Esophagus squamous epithelium (tissue), 5 donors: ENCODE data around the gene ANKRD60. TPM values are rescaled to one million over a fixed set of nuclear protein-coding genes. Genes with fewer than 3 reads are reported as not detected.
A peak's percentile ranks its signal among the peaks of the same experiment; 100 is the strongest.

Experiments
- DNase-seq: peaks from one replicate; lab custom pipeline; 2025; lab: John Stamatoyannopoulos, UW
- H3K27ac ChIP-seq, 4 donors: fragments of 200-600 bp; sonication (generic); one replicate each; pipeline ENCODE4 v1.5.1; 2016 to 2019; ENCODE audit warnings: mild to moderate bottlenecking in 1 of 4
- H3K27me3 ChIP-seq, 4 donors: fragments of 200-600 bp; sonication (generic); 1 replicate in 3 of 4; 2 replicates in 1 of 4; pipeline versions ENCODE4 v1.5.1 to v1.6.0; 2017 to 2021; ENCODE audit warnings: antibody characterized with exemption in 1 of 4
- H3K36me3 ChIP-seq, 3 donors: fragments of 200-600 bp; sonication (generic); one replicate each; pipeline ENCODE4 v1.5.1; 2016 to 2019
- H3K4me1 ChIP-seq, 3 donors: fragments of 200-600 bp; sonication (generic); one replicate each; pipeline ENCODE4 v1.5.1; 2017 to 2019
- H3K4me3 ChIP-seq, 4 donors: fragments of 200-600 bp; sonication (generic); 1 replicate in 3 of 4; 2 replicates in 1 of 4; pipeline ENCODE4 v1.5.1; 2016 to 2019; ENCODE audit warnings: mild to moderate bottlenecking in 2 of 4, moderate library complexity in 1 of 4
- H3K9me3 ChIP-seq, 3 donors: fragments of 200-600 bp; sonication (generic); one replicate each; pipeline ENCODE4 v1.5.1; 2016 to 2019
- POLR2A ChIP-seq, 4 donors: fragments of 450-650 bp; IDR thresholded peaks; one replicate each; pipeline ENCODE4 v1.6.1; 2017; ENCODE audit warnings: antibody characterized with exemption in 4 of 4, mild to moderate bottlenecking in 4 of 4, moderate library complexity in 3 of 4
- WGBS, 2 donors: methylation state at CpG; one replicate each; pipeline ENCODE4 v1.1.5; 2018; 5-methylcytosine and 5-hydroxymethylcytosine counted together
- intact Hi-C: fragments of 100-400 bp; cut with DNase I; formaldehyde crosslinking; loops from one replicate; pipeline ENCODE4 v1.15.0; 2022
- total RNA-seq, 4 donors: library from RNA; depleted of rRNA; stranded (reverse); fragments of >200 nt; gene quantifications; one replicate each; pipeline ENCODE4 v1.1.0, GENCODE V29; 2016
- TF ChIP-seq, protein P1 (sequence below), 6 experiments: fragments of 450-650 bp in 4 of 6; fragments of 200-600 bp in 2 of 6; sonication (generic) in 2 of 6; IDR thresholded peaks; one replicate each; pipeline ENCODE4 v1.5.1; 2016 to 2019; ENCODE audit warnings: antibody characterized with exemption in 6 of 6, mild to moderate bottlenecking in 4 of 6, moderate library complexity in 4 of 6
- donor health status: DM: yes; HTN: yes; CAD: no.

ANKRD60 gene
- total RNA-seq, 4 donors from 2014 or later: not detected

DNA sequence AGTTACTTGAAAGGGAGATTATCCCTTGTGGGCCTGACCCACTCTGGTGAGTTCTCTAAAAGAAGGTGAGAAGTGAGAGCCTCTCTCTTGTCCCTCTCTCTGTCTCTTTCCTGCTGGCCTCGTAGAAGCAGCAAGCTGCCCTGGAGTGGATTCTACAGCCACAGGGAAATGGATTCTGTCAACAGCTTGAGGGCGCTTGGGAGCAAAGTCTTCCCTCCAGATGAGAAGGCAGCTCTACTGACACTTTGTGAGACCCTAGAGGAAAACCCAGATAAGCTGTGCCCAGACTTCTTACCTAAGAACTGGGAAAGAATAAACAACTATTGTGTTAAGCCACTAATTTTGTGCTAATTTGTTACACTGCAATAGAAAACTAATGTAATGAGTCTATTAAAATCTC, 39.9 kb downstream of the ANKRD60 start:
- DNase-seq: no peak
- 71 to 100% methylated on average over 1 to 2 of the region's 2 CpGs for WGBS, 2 donors

DNA sequence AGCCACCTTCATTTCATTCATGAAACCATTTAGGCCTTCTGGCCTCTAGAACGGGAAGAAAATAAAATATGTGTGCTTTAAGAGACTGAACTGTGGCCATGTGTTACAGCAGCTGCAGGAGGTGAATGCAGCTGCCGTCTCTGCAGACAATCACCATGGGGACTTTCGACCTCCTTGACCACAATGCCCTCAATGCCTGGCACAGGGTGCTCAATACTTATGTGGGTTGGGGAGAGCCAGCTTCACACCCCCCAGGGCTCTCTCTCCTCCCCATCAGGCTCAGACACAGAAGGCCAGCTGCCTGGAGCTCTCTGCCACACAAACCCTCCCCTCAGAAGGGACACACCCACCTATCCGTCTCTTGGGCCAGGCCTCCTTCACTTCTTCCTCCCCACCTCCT, 43.5 kb downstream of the ANKRD60 start:
- H3K27me3 ChIP-seq: peaks cover 0 to 44% (median 0%) of the 10 kb centered on the region in 4 donors
- TF ChIP-seq, protein P1, sequence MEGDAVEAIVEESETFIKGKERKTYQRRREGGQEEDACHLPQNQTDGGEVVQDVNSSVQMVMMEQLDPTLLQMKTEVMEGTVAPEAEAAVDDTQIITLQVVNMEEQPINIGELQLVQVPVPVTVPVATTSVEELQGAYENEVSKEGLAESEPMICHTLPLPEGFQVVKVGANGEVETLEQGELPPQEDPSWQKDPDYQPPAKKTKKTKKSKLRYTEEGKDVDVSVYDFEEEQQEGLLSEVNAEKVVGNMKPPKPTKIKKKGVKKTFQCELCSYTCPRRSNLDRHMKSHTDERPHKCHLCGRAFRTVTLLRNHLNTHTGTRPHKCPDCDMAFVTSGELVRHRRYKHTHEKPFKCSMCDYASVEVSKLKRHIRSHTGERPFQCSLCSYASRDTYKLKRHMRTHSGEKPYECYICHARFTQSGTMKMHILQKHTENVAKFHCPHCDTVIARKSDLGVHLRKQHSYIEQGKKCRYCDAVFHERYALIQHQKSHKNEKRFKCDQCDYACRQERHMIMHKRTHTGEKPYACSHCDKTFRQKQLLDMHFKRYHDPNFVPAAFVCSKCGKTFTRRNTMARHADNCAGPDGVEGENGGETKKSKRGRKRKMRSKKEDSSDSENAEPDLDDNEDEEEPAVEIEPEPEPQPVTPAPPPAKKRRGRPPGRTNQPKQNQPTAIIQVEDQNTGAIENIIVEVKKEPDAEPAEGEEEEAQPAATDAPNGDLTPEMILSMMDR (IDR thresholded peaks at IDR 0.05): no peak
- TF ChIP-seq POLR2A (IDR thresholded peaks at IDR 0.05): no peak
- no peak for DNase-seq
- intact Hi-C loops: loop anchor here (5.0 kb wide), 1 partner anchor 533 kb away; no protein-coding TSS in a partner anchor
- H3K4me1 ChIP-seq: peaks cover 0 to 1% (median under 1%) of the 10 kb centered on the region in 3 donors
- H3K27ac ChIP-seq: no peak overlapping the region
- no peak overlapping the region for H3K4me3 ChIP-seq
- 77 to 89% methylated on average over 4 of the region's 4 CpGs for WGBS, 2 donors
- no peaks in the 10 kb centered on the region for H3K36me3 ChIP-seq
- H3K9me3 ChIP-seq: peaks cover 0 to 10% (median 9%) of the 10 kb centered on the region in 3 donors

More for the DNA sequence above, 39.9 kb downstream of the ANKRD60 start:
- Histone ChIP-seq H3K27ac (no peak overlapping the region), H3K27me3 (peaks cover 0 to 29% (median 0%) of the 10 kb centered on the region in 4 donors), H3K4me1 (no peaks in the 10 kb centered on the region), H3K36me3 (no peaks in the 10 kb centered on the region), H3K9me3 (peaks cover 0 to 9% (median 8%) of the 10 kb centered on the region in 3 donors), H3K4me3 (no peak overlapping the region)
- intact Hi-C loops: no loop called here
- TF ChIP-seq, protein P1 (IDR thresholded peaks at IDR 0.05): no peak
- no peak for TF ChIP-seq POLR2A (IDR thresholded peaks at IDR 0.05)

DNA sequence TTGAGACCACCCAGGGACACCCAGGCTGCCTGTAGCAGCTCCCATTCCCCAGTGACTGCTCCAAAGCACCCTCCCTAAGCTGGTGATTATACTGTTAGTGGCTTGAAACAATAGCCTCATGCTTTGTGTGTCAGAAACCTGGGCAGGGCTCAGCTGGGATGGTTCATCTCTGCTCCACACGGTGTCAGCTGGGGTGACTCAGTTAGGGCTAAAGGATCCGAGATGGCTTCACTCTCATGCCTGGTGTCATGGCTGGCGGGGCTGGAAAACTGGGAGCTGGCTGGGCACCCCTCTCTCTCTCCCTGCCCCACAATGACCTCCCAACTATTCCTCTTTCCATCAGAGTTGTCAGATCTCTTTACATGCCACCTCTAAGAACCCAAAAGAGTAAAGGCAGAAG, 44.4 kb downstream of the ANKRD60 start:
- peaks cover 5 to 10% (median 5%) of the 10 kb centered on the region in 3 donors for H3K4me1 ChIP-seq
- no peak overlapping the region for H3K27ac ChIP-seq
- no peak for DNase-seq
- H3K9me3 ChIP-seq: peaks cover 0 to 10% (median 9%) of the 10 kb centered on the region in 3 donors
- intact Hi-C loops: loop anchor here (5.0 kb wide), 1 partner anchor 532 kb away; no protein-coding TSS in a partner anchor
- H3K27me3 ChIP-seq: peaks cover 0 to 51% (median 0%) of the 10 kb centered on the region in 4 donors
- no peaks in the 10 kb centered on the region for H3K36me3 ChIP-seq
- H3K4me3 ChIP-seq: no peak overlapping the region
- WGBS, 2 donors: 73 to 80% methylated on average over 1 to 2 of the region's 3 CpGs
- TF ChIP-seq POLR2A (IDR thresholded peaks at IDR 0.05): no peak
- TF ChIP-seq, protein P1 (IDR thresholded peaks at IDR 0.05): no peak

DNA sequence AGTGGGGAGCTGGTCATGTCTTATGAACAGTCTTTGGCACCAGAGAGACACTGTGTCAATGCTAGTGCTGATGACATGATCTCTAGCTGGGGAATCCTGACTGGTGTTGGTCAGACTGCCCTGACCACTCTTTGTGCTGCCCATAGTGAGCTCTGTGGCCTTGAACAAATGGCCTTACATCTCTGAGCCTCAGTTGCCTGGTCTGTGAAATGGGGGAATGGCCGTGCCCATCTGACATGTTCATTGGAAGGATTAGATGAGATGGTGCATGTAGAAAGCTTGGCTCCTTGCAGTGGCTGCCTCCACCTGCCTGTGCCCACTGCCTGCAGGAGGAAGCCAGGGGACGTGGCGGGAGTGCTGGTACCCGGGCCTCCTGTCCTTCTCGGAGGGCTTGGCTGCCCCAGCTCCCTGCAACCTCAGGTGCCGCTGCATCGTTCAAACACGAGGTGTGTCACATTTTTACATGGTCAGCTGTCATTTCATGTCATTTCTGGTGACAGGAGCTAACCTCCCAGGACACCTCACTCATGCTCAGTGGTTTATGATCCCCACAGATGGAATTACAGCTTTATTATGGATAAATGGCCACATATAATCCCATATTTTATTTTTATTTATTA, 45.8 kb downstream of the ANKRD60 start:
- intact Hi-C loops: loop anchor here (5.0 kb wide), 1 partner anchor 530 kb away; no protein-coding TSS in a partner anchor
- Histone ChIP-seq H3K4me1 (peaks cover 5 to 12% (median 6%) of the 10 kb centered on the region in 3 donors), H3K36me3 (no peaks in the 10 kb centered on the region), H3K27ac (no peak overlapping the region), H3K9me3 (peaks cover 0 to 10% (median 9%) of the 10 kb centered on the region in 3 donors), H3K4me3 (no peak overlapping the region), H3K27me3 (peaks cover 0 to 54% (median 0%) of the 10 kb centered on the region in 4 donors)
- DNase-seq: no peak
- 75 to 82% methylated on average over 6 to 7 of the region's 8 CpGs for WGBS, 2 donors
- no peak for TF ChIP-seq POLR2A (IDR thresholded peaks at IDR 0.05)
- TF ChIP-seq, protein P1 (IDR thresholded peaks at IDR 0.05): no peak

DNA sequence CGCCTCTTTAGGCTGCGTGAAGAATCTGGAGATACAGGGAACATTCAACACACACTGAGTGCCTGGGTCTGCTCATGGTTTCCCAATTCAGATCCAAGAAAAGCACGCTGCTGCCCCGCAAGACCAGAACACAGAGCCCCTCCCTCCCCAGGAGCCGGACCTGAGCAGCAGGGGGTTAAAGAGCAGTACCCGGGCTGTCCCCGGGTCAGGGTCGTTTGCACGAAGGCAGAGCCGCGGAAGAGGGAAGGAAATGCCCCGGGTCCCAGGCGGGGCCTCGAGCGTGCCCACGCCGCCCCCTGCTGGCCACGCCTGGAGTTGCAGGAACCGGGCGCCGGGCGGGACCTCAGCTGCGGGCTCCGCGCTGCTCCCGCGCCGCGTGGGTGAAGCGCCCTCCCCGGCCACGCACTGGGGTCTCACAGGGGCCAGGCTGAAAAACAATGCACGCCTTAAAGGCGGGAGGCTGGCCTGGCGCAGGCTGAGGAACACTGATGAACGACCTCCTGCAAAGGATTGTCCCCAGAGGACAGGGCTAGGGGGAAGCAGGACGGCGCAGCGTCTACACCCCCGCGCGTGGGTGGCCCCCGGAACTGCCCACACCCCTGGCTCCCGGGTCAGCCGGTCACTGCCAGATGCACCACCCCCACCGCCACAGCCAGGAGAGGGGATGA, 48.9 kb downstream of the ANKRD60 start:
- Histone ChIP-seq H3K27ac (no peak overlapping the region), H3K4me3 (peak overlapping the region in 3 of 4 donors; percentile 19 to 55 (median 30)), H3K4me1 (peaks cover 5 to 27% (median 21%) of the 10 kb centered on the region in 3 donors), H3K27me3 (peaks cover 0 to 54% (median 0%) of the 10 kb centered on the region in 4 donors), H3K9me3 (peaks cover 0 to 10% (median 9%) of the 10 kb centered on the region in 3 donors), H3K36me3 (no peaks in the 10 kb centered on the region)
- DNase-seq: no peak
- WGBS, 2 donors: 0% methylated on average over 7 to 12 of the region's 46 CpGs
- TF ChIP-seq POLR2A (IDR thresholded peaks at IDR 0.05): no peak
- TF ChIP-seq, protein P1 (IDR thresholded peaks at IDR 0.05): peak; percentile 81 to 100 (median 96)
- intact Hi-C loops: loop anchor here (5.0 kb wide), 1 partner anchor 527 kb away; no protein-coding TSS in a partner anchor
